ENCODE measurements around the gene TLR10.
A peak's percentile ranks its signal among the peaks of the same experiment; 100 is the strongest.

TLR10 gene

GRCh38 chr4:38765382-38765781 lies 17.4 kb downstream of the TLR10 start:
- Histone ChIP-seq H4K20me1 (ENCODE audit: insufficient read depth, low read length) (no peaks in the 10 kb centered on the region), H3K9me3 (ENCODE audit: insufficient read depth, low read length) (peaks cover 16% of the 10 kb centered on the region; the same call in 1 of the 2 replicates), H3K27ac (ENCODE audit: low read length) (no peak overlapping the region), H3K27me3 (ENCODE audit: low read depth, low read length) (no peaks in the 10 kb centered on the region), H3K36me3 (replicated peaks; ENCODE audit: low read depth, low read length) (peaks cover 54% of the 10 kb centered on the region), H3K9ac (ENCODE audit: low read length) (no peak overlapping the region), H3K4me3 (ENCODE audit: low read length) (no peak overlapping the region), H3K4me2 (ENCODE audit: low read length) (no peak overlapping the region), H3K4me1 (ENCODE audit: low read length) (peaks cover 38% of the 10 kb centered on the region), H2AFZ (ENCODE audit: low read depth, low read length) (no peak overlapping the region), H3K79me2 (ENCODE audit: low read length) (peaks cover 13% of the 10 kb centered on the region; the same call in 1 of the 2 replicates)
- TF ChIP-seq CTCF (IDR thresholded peaks at IDR 0.05; ENCODE audit: low read depth, low read length), result no peak
- TF ChIP-seq EZH2phosphoT487 (IDR thresholded peaks at IDR 0.05; ENCODE audit: low read depth), result no peak

GRCh38 chr4:38764277-38764676 lies 18.5 kb downstream of the TLR10 start:
- H3K4me1 ChIP-seq (ENCODE audit: low read length), result peaks cover 46% of the 10 kb centered on the region

GRCh38 chr4:38762560-38762959 lies 20.2 kb downstream of the TLR10 start:
- Histone ChIP-seq H3K4me3 (ENCODE audit: low read length) (peak overlapping the region; percentile 59), H3K36me3 (replicated peaks; ENCODE audit: low read depth, low read length) (peaks cover 31% of the 10 kb centered on the region), H4K20me1 (ENCODE audit: insufficient read depth, low read length) (no peaks in the 10 kb centered on the region), H3K9me3 (ENCODE audit: insufficient read depth, low read length) (peaks cover 6% of the 10 kb centered on the region; the same call in 1 of the 2 replicates), H3K9ac (ENCODE audit: low read length) (peak overlapping the region; percentile 87), H3K79me2 (ENCODE audit: low read length) (peaks cover 7% of the 10 kb centered on the region; the same call in 1 of the 2 replicates), H3K27me3 (ENCODE audit: low read depth, low read length) (no peaks in the 10 kb centered on the region), H3K27ac (ENCODE audit: low read length) (peak overlapping the region; percentile 96), H2AFZ (ENCODE audit: low read depth, low read length) (peak overlapping the region; percentile 18; the same call in 1 of the 2 replicates), H3K4me1 (ENCODE audit: low read length) (peaks cover 60% of the 10 kb centered on the region), H3K4me2 (ENCODE audit: low read length) (peak overlapping the region; percentile 81)
- TF ChIP-seq EZH2phosphoT487 (IDR thresholded peaks at IDR 0.05; ENCODE audit: low read depth), result no peak
- no peak for TF ChIP-seq CTCF (IDR thresholded peaks at IDR 0.05; ENCODE audit: low read depth, low read length)

More at GRCh38 chr4:38764277-38764676, 18.5 kb downstream of the TLR10 start:
- Histone ChIP-seq H3K9ac (ENCODE audit: low read length) (no peak overlapping the region), H3K36me3 (replicated peaks; ENCODE audit: low read depth, low read length) (peaks cover 48% of the 10 kb centered on the region), H3K4me2 (ENCODE audit: low read length) (no peak overlapping the region), H3K4me3 (ENCODE audit: low read length) (no peak overlapping the region), H3K79me2 (ENCODE audit: low read length) (peaks cover 13% of the 10 kb centered on the region; the same call in 1 of the 2 replicates), H3K9me3 (ENCODE audit: insufficient read depth, low read length) (peaks cover 13% of the 10 kb centered on the region; the same call in 1 of the 2 replicates), H3K27ac (ENCODE audit: low read length) (0 out of 2 replicates have a peak overlapping the region, but pooled peaks have one; percentile 7), H2AFZ (ENCODE audit: low read depth, low read length) (no peak overlapping the region), H4K20me1 (ENCODE audit: insufficient read depth, low read length) (no peaks in the 10 kb centered on the region), H3K27me3 (ENCODE audit: low read depth, low read length) (no peaks in the 10 kb centered on the region)
- no peak for TF ChIP-seq EZH2phosphoT487 (IDR thresholded peaks at IDR 0.05; ENCODE audit: low read depth)
- TF ChIP-seq CTCF (IDR thresholded peaks at IDR 0.05; ENCODE audit: low read depth, low read length), result no peak

- Histone ChIP-seq H3K27ac (ENCODE audit: low read length) (peak overlapping the region; percentile 96), H3K79me2 (ENCODE audit: low read length) (peaks cover 7% of the 10 kb centered on the region; the same call in 1 of the 2 replicates), H3K27me3 (ENCODE audit: low read depth, low read length) (no peaks in the 10 kb centered on the region), H3K4me2 (ENCODE audit: low read length) (peak overlapping the region; percentile 81), H4K20me1 (ENCODE audit: insufficient read depth, low read length) (no peaks in the 10 kb centered on the region), H3K36me3 (replicated peaks; ENCODE audit: low read depth, low read length) (peaks cover 10% of the 10 kb centered on the region), H3K4me3 (ENCODE audit: low read length) (peak overlapping the region; percentile 32), H3K9me3 (ENCODE audit: insufficient read depth, low read length) (peaks cover 6% of the 10 kb centered on the region; the same call in 1 of the 2 replicates), H3K4me1 (ENCODE audit: low read length) (peaks cover 66% of the 10 kb centered on the region), H3K9ac (ENCODE audit: low read length) (peak overlapping the region; percentile 87), H2AFZ (ENCODE audit: low read depth, low read length) (no peak overlapping the region)
- TF ChIP-seq CTCF (IDR thresholded peaks at IDR 0.05; ENCODE audit: low read depth, low read length) (peak; percentile 2; the same call in 1 of the 2 replicates), EZH2phosphoT487 (IDR thresholded peaks at IDR 0.05; ENCODE audit: low read depth) (no peak)
These were observed 23.0 kb downstream of the TLR10 start for GRCh38 chr4:38759790-38760122.

All from OCI-LY3 (cell line).